Measurements from ENCODE around the gene MYO1A. TPM values are rescaled to one million over a fixed set of nuclear protein-coding genes. Genes with fewer than 3 reads are reported as not detected.

MYO1A gene
- polyA plus RNA-seq, 1 donor (not counting 4 experiments of a cell fraction or from before 2014, with no cell fraction given) = 0.01 TPM

DNA sequence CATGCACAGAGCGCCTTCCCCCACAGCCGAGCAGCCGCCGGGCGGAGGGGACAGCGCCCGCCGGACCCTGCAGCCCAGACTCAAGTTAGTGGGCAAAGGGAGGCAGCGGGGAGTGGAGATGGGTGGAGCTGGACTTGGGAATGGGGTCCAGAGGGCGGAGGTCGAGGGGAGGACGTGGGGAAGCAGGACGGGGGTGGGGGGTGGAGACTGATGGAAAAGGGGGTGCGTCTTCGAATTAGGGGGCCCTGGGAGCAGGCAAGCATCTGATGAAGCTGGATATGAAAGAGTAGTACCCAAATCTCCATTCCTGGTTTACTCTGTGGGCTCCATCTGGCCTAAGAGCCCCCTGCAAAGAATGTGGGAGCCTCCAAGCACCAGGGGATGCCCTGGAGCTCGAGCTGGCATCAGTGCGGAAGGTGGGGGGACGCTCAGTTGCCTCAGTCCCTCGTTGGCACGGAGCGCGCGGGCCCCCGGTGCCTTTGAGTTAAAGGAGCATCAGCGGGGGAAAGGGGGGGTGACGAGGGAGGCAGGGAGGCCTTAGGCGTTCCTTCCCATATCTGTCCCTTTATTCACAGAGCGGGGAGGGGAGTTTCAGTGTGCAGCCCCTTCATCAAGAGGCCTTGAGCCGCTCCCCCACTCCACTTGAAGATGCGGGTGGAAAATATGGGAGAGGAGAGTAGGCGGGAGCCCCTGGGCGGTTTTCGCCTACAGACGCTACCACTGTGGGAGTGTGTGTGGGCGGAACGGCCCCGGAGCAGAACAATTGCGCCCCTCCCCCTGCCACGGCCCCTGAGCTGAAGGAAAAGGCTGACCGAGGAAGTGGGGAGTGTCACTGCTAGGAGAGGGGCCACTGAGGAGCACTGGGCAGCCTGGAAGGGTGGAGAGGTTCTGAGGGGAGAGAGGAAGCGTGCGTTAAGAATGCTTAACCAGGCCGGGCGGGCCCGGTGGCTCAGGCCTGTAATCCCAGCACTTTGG, 39.6 kb upstream of the MYO1A start:
- H3K27me3 ChIP-seq (ENCODE audit: control insufficient read depth, extremely low read depth, insufficient read depth, low read length) = no peaks in the 10 kb centered on the region
- H4K20me1 ChIP-seq (ENCODE audit: control insufficient read depth, extremely low read depth, insufficient read depth, low read length) = peaks cover 4% of the 10 kb centered on the region
- peak overlapping the region; percentile 72 for H3K27ac ChIP-seq (ENCODE audit: control insufficient read depth, insufficient read depth, low read length)
- peaks cover 7 to 10% of the 10 kb centered on the region in 2 experiments for H3K36me3 ChIP-seq (ENCODE audit: control insufficient read depth in 2 of 2, extremely low read depth in 1 of 2, insufficient read depth in 2 of 2, low read length in 2 of 2)
- H3K9me3 ChIP-seq (ENCODE audit: control insufficient read depth, low read depth, low read length) = no peaks in the 10 kb centered on the region
- H3K9me1 ChIP-seq (ENCODE audit: control insufficient read depth, extremely low read depth, insufficient read depth, low read length) = no peaks in the 10 kb centered on the region
- dilution Hi-C loops (cut with MboI; ENCODE audit: extremely low pct_ligation_motif_present, low sequenced_read_pairs) = no loop called here
- peak overlapping the region; percentile 80 for H3K4me2 ChIP-seq (ENCODE audit: control insufficient read depth, extremely low read depth, insufficient read depth, low read depth, low read length)
- FAIRE-seq (no peak), DNase-seq (ENCODE audit: low read depth, low spot score) (no peak)
- H3K79me2 ChIP-seq (ENCODE audit: control insufficient read depth, insufficient read depth, low read length) = peaks cover 18% of the 10 kb centered on the region
- H3K9ac ChIP-seq (ENCODE audit: control insufficient read depth, extremely low read depth, insufficient read depth, low read length) = peak overlapping the region; percentile 84
- peaks cover 43% of the 10 kb centered on the region for H3K4me1 ChIP-seq (ENCODE audit: control insufficient read depth, extremely low read depth, insufficient read depth, low read length)
- TF ChIP-seq, protein P1, sequence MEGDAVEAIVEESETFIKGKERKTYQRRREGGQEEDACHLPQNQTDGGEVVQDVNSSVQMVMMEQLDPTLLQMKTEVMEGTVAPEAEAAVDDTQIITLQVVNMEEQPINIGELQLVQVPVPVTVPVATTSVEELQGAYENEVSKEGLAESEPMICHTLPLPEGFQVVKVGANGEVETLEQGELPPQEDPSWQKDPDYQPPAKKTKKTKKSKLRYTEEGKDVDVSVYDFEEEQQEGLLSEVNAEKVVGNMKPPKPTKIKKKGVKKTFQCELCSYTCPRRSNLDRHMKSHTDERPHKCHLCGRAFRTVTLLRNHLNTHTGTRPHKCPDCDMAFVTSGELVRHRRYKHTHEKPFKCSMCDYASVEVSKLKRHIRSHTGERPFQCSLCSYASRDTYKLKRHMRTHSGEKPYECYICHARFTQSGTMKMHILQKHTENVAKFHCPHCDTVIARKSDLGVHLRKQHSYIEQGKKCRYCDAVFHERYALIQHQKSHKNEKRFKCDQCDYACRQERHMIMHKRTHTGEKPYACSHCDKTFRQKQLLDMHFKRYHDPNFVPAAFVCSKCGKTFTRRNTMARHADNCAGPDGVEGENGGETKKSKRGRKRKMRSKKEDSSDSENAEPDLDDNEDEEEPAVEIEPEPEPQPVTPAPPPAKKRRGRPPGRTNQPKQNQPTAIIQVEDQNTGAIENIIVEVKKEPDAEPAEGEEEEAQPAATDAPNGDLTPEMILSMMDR (optimal IDR thresholded peaks at IDR 0.05 in 1 of 3, IDR thresholded peaks at IDR 0.05 in 1 of 3, conservative IDR thresholded peaks at IDR 0.05 in 1 of 3; ENCODE audit: extremely low read depth in 1 of 3, insufficient read depth in 2 of 3, low read length in 3 of 3) = no peak
- TF ChIP-seq EZH2 (IDR thresholded peaks at IDR 0.05; ENCODE audit: low read length) = no peak
- H3K4me3 ChIP-seq (ENCODE audit: control insufficient read depth in 2 of 3, extremely low read depth in 1 of 3, insufficient read depth in 2 of 3, low read depth in 1 of 3, low read length in 3 of 3) = peak overlapping the region; percentile 72 to 94 (median 75)
- H2AFZ ChIP-seq (ENCODE audit: control insufficient read depth, low read length) = peak overlapping the region; percentile 58

DNA sequence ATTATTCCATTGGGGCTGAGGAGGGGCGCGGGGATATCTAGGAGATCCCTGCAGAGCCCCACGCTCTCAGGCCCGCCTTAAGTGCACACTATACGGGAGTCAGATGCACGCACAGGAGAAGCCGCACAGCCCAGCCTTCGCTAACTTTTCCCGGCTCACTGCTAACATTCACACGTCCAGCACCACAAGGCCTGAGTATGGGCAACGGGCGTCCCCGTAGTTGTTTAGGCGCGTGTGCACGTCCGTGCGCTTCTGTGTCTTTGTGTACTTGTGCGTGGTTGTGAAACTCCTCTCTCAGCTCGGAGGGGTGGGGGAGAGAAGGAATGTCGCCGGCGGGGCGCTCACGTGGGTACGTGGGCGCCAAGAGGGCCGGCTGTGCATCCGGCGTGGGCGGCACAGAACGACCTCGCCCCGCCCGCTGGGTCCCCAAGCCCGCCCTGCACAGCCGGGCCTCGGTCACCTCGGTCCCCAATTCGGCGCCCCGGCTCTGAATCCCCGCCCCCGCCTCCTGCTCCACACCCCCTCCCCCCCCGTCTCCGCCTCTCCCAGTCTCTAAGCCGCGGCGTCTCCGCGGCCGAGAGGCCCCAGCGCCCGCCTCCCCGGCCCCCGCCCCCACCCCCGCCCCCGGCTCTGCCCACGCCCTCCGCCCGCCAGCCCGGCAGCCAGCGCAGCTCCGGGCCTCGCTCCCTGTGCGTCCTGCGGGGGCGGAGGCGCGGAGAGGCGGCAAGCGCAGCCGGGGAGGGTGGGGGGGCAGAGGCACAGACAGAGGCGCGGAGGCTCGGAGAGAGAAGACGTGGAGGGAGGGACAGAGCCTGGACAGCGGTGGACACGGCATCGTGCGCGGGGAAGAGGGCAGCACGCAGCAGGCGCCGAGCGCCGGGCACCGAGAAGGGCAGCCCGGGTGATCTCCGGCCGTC, 38.7 kb upstream of the MYO1A start, which contains the start of gene NAB2:
TSS of gene NAB2 (plus strand) at position 761 of the 917 bp plus-strand sequence. CDS start 158 bp downstream, outside the sequence.
- TF ChIP-seq, protein P1 (optimal IDR thresholded peaks at IDR 0.05 in 1 of 3, IDR thresholded peaks at IDR 0.05 in 1 of 3, conservative IDR thresholded peaks at IDR 0.05 in 1 of 3; ENCODE audit: extremely low read depth in 1 of 3, insufficient read depth in 2 of 3, low read length in 3 of 3) = no peak
- TF ChIP-seq EZH2 (IDR thresholded peaks at IDR 0.05; ENCODE audit: low read length) = no peak
- peak within 1 kb of the TSS; percentile 75 to 94 (median 82) for H3K4me3 ChIP-seq (ENCODE audit: control insufficient read depth in 2 of 3, extremely low read depth in 1 of 3, insufficient read depth in 2 of 3, low read depth in 1 of 3, low read length in 3 of 3)
- no peaks in the 10 kb centered on the region for H3K27me3 ChIP-seq (ENCODE audit: control insufficient read depth, extremely low read depth, insufficient read depth, low read length)
- DNase-seq (ENCODE audit: low read depth, low spot score) (no peak), FAIRE-seq (no peak)
- peaks cover 4% of the 10 kb centered on the region for H4K20me1 ChIP-seq (ENCODE audit: control insufficient read depth, extremely low read depth, insufficient read depth, low read length)
- peak within 1 kb of the TSS; percentile 87 for H3K4me2 ChIP-seq (ENCODE audit: control insufficient read depth, extremely low read depth, insufficient read depth, low read depth, low read length)
- H3K79me2 ChIP-seq (ENCODE audit: control insufficient read depth, insufficient read depth, low read length) = peaks cover 18% of the 10 kb centered on the region
- H3K9me1 ChIP-seq (ENCODE audit: control insufficient read depth, extremely low read depth, insufficient read depth, low read length) = no peaks in the 10 kb centered on the region
- peak within 1 kb of the TSS; percentile 90 for H3K9ac ChIP-seq (ENCODE audit: control insufficient read depth, extremely low read depth, insufficient read depth, low read length)
- no peaks in the 10 kb centered on the region for H3K9me3 ChIP-seq (ENCODE audit: control insufficient read depth, low read depth, low read length)
- peaks cover 5 to 10% of the 10 kb centered on the region in 2 experiments for H3K36me3 ChIP-seq (ENCODE audit: control insufficient read depth in 2 of 2, extremely low read depth in 1 of 2, insufficient read depth in 2 of 2, low read length in 2 of 2)
- peak within 1 kb of the TSS; percentile 58 for H2AFZ ChIP-seq (ENCODE audit: control insufficient read depth, low read length)
- peaks cover 36% of the 10 kb centered on the region for H3K4me1 ChIP-seq (ENCODE audit: control insufficient read depth, extremely low read depth, insufficient read depth, low read length)
- dilution Hi-C loops (cut with MboI; ENCODE audit: extremely low pct_ligation_motif_present, low sequenced_read_pairs) = no loop called here
- peak within 1 kb of the TSS; percentile 90 for H3K27ac ChIP-seq (ENCODE audit: control insufficient read depth, insufficient read depth, low read length)
